ENCODE data around the gene IFRD2. TPM values are rescaled to one million over a fixed set of nuclear protein-coding genes. Genes with fewer than 3 reads are reported as not detected.

Gene IFRD2
- total and polyA plus RNA-seq, 2 of the 13 experiments (the other 11 are each of a cell fraction or from before 2014, with no cell fraction given), result 32.8 to 96.1 TPM

GRCh38 chr3:50324351-50325112 lies 32.3 kb upstream of the IFRD2 start (continued):
- TF ChIP-seq REST (IDR thresholded peaks at IDR 0.05; ENCODE audit: borderline replicate concordance in 1 of 2, low read depth in 1 of 2, low read length in 2 of 2), result no peak
- no peak for TF ChIP-seq ZNF747 (CRISPR knock-in tag; IDR thresholded peaks at IDR 0.05; ENCODE audit: borderline replicate concordance)
- TF ChIP-seq CBX5 (CRISPR knock-in tag; IDR thresholded peaks at IDR 0.05; ENCODE audit: borderline replicate concordance), result peak; percentile 31; the same call in 1 of the 2 replicates
- no peak for TF ChIP-seq ARNTL (CRISPR knock-in tag; IDR thresholded peaks at IDR 0.05)
- TF ChIP-seq ETS1 (CRISPR knock-in tag; IDR thresholded peaks at IDR 0.05), result no peak
- no peak for TF ChIP-seq TEAD2 (CRISPR knock-in tag; IDR thresholded peaks at IDR 0.05)
- no peak for TF ChIP-seq NR1H2 (CRISPR knock-in tag; IDR thresholded peaks at IDR 0.05; ENCODE audit: borderline replicate concordance, low read depth)
- TF ChIP-seq ZNF543 (CRISPR knock-in tag; IDR thresholded peaks at IDR 0.05), result no peak
- peak; percentile 61; the same call in 1 of the 2 replicates for TF ChIP-seq ZSCAN21 (CRISPR knock-in tag; IDR thresholded peaks at IDR 0.05; ENCODE audit: borderline replicate concordance)
- TF ChIP-seq THAP11 (CRISPR knock-in tag; IDR thresholded peaks at IDR 0.05), result peak; percentile 77
- TF ChIP-seq ZFP37 (CRISPR knock-in tag; IDR thresholded peaks at IDR 0.05; ENCODE audit: borderline replicate concordance), result no peak
- no peak for TF ChIP-seq ZBTB4 (CRISPR knock-in tag; IDR thresholded peaks at IDR 0.05; ENCODE audit: borderline replicate concordance)
- TF ChIP-seq HHEX (CRISPR knock-in tag; IDR thresholded peaks at IDR 0.05), result no peak
- TF ChIP-seq NR2F2 (IDR thresholded peaks at IDR 0.05; ENCODE audit: borderline replicate concordance, low read depth), result no peak
- peak; percentile 51; the same call in 1 of the 2 replicates for TF ChIP-seq ZNF343 (CRISPR knock-in tag; IDR thresholded peaks at IDR 0.05)
- peak; percentile 48; the same call in 1 of the 2 replicates for TF ChIP-seq ZGPAT (CRISPR knock-in tag; IDR thresholded peaks at IDR 0.05)
- TF ChIP-seq ZNF619 (CRISPR knock-in tag; IDR thresholded peaks at IDR 0.05), result no peak; the same call in 1 of the 2 replicates
- no peak for TF ChIP-seq PAWR (CRISPR knock-in tag; IDR thresholded peaks at IDR 0.05; ENCODE audit: borderline replicate concordance)
- TF ChIP-seq KLF15 (CRISPR knock-in tag; IDR thresholded peaks at IDR 0.05; ENCODE audit: borderline replicate concordance), result no peak
- TF ChIP-seq SRSF4 (IDR thresholded peaks at IDR 0.05; ENCODE audit: low read depth, low read length, poor library complexity, severe bottlenecking), result no peak

Data from HepG2 (cell line).